ENCODE measurements around the gene BEND6. TPM values are rescaled to one million over a fixed set of nuclear protein-coding genes. Genes with fewer than 3 reads are reported as not detected.

The BEND6 gene
- total RNA-seq, 1 donor from 2014 or later: not detected

GRCh38 chr6:56949925-56950495 is 4.9 kb upstream of the BEND6 start:
- DNase-seq (ENCODE audit: low spot score): no peak
- H3K4me1 Mint-ChIP-seq (ENCODE audit: low read depth): peaks cover 12% of the 10 kb centered on the region
- H3K4me3 Mint-ChIP-seq: no peak overlapping the region
- H3K36me3 Mint-ChIP-seq (ENCODE audit: low read depth): peaks cover 2% of the 10 kb centered on the region
- intact Hi-C loops (cut with micrococcal nuclease): loop anchor here (5.0 kb wide), 1 partner anchor 108 kb away; no protein-coding TSS in a partner anchor
- H3K27ac Mint-ChIP-seq: no peak overlapping the region
- H3K9me3 Mint-ChIP-seq: no peaks in the 10 kb centered on the region
- peaks cover 47% of the 10 kb centered on the region for H3K27me3 Mint-ChIP-seq (ENCODE audit: insufficient read depth)

- DNase-seq (ENCODE audit: low spot score): no peak
- no peak overlapping the region for H3K27ac Mint-ChIP-seq
- peaks cover 51% of the 10 kb centered on the region for H3K27me3 Mint-ChIP-seq (ENCODE audit: insufficient read depth)
- intact Hi-C loops (cut with micrococcal nuclease): loop anchor here (5.0 kb wide), 1 partner anchor 109 kb away; no protein-coding TSS in a partner anchor
- H3K36me3 Mint-ChIP-seq (ENCODE audit: low read depth): peaks cover 2% of the 10 kb centered on the region
- peaks cover 19% of the 10 kb centered on the region for H3K4me1 Mint-ChIP-seq (ENCODE audit: low read depth)
- no peaks in the 10 kb centered on the region for H3K9me3 Mint-ChIP-seq
- no peak overlapping the region for H3K4me3 Mint-ChIP-seq
Measured at GRCh38 chr6:56951049-56951831, 3.7 kb upstream of the BEND6 start.

GRCh38 chr6:56953597-56954402 is 1.1 kb upstream of the BEND6 start:
- no peaks in the 10 kb centered on the region for H3K9me3 Mint-ChIP-seq
- peaks cover 2% of the 10 kb centered on the region for H3K36me3 Mint-ChIP-seq (ENCODE audit: low read depth)
- DNase-seq (ENCODE audit: low spot score): no peak
- H3K27ac Mint-ChIP-seq: peak overlapping the region; percentile 73
- H3K27me3 Mint-ChIP-seq (ENCODE audit: insufficient read depth): peaks cover 62% of the 10 kb centered on the region
- peaks cover 19% of the 10 kb centered on the region for H3K4me1 Mint-ChIP-seq (ENCODE audit: low read depth)
- peak overlapping the region; percentile 91 for H3K4me3 Mint-ChIP-seq
- intact Hi-C loops (cut with micrococcal nuclease): loop anchor here (2.0 to 5.0 kb wide), 4 partner anchors 49 to 111 kb away; partner anchors contain the start of gene KIAA1586

GRCh38 chr6:56955171-56956155 is 556 bp downstream of the BEND6 start:
- intact Hi-C loops (cut with micrococcal nuclease): loop anchor here (1.0 to 2.0 kb wide), 8 partner anchors 51 to 361 kb away; partner anchors contain the start of genes BAG2, KIAA1586 and RAB23
- H3K4me3 Mint-ChIP-seq: peak overlapping the region; percentile 84
- peaks cover 19% of the 10 kb centered on the region for H3K4me1 Mint-ChIP-seq (ENCODE audit: low read depth)
- peaks cover 2% of the 10 kb centered on the region for H3K36me3 Mint-ChIP-seq (ENCODE audit: low read depth)
- peak; percentile 62 for DNase-seq (ENCODE audit: low spot score)
- H3K27ac Mint-ChIP-seq: peak overlapping the region; percentile 70
- peaks cover 56% of the 10 kb centered on the region for H3K27me3 Mint-ChIP-seq (ENCODE audit: insufficient read depth)
- no peaks in the 10 kb centered on the region for H3K9me3 Mint-ChIP-seq

- H3K9me3 Mint-ChIP-seq: no peaks in the 10 kb centered on the region
- peaks cover 19% of the 10 kb centered on the region for H3K4me1 Mint-ChIP-seq (ENCODE audit: low read depth)
- H3K27me3 Mint-ChIP-seq (ENCODE audit: insufficient read depth): peaks cover 51% of the 10 kb centered on the region
- no peak for DNase-seq (ENCODE audit: low spot score)
- no peak overlapping the region for H3K4me3 Mint-ChIP-seq
- peaks cover 2% of the 10 kb centered on the region for H3K36me3 Mint-ChIP-seq (ENCODE audit: low read depth)
- intact Hi-C loops (cut with micrococcal nuclease): no loop called here
- no peak overlapping the region for H3K27ac Mint-ChIP-seq
Measured at GRCh38 chr6:56956491-56956890, 1.6 kb downstream of the BEND6 start.

- no peak overlapping the region for H3K27ac Mint-ChIP-seq
- peaks cover 41% of the 10 kb centered on the region for H3K27me3 Mint-ChIP-seq (ENCODE audit: insufficient read depth)
- peaks cover 19% of the 10 kb centered on the region for H3K4me1 Mint-ChIP-seq (ENCODE audit: low read depth)
- no peaks in the 10 kb centered on the region for H3K9me3 Mint-ChIP-seq
- intact Hi-C loops (cut with micrococcal nuclease): no loop called here
- H3K4me3 Mint-ChIP-seq: no peak overlapping the region
- no peak for DNase-seq (ENCODE audit: low spot score)
- H3K36me3 Mint-ChIP-seq (ENCODE audit: low read depth): peaks cover 2% of the 10 kb centered on the region
Measured at GRCh38 chr6:56957856-56958255, 2.9 kb downstream of the BEND6 start.

- Mint-ChIP-seq H3K27me3 (ENCODE audit: insufficient read depth) (peaks cover 35% of the 10 kb centered on the region), H3K27ac (no peak overlapping the region), H3K4me3 (no peak overlapping the region), H3K9me3 (no peaks in the 10 kb centered on the region), H3K36me3 (ENCODE audit: low read depth) (peaks cover 2% of the 10 kb centered on the region), H3K4me1 (ENCODE audit: low read depth) (peaks cover 16% of the 10 kb centered on the region)
- no peak for DNase-seq (ENCODE audit: low spot score)
- intact Hi-C loops (cut with micrococcal nuclease): no loop called here
Measured at GRCh38 chr6:56958481-56958880, 3.6 kb downstream of the BEND6 start.

- no peaks in the 10 kb centered on the region for H3K9me3 Mint-ChIP-seq
- H3K27me3 Mint-ChIP-seq (ENCODE audit: insufficient read depth): peaks cover 29% of the 10 kb centered on the region
- H3K36me3 Mint-ChIP-seq (ENCODE audit: low read depth): no peaks in the 10 kb centered on the region
- intact Hi-C loops (cut with micrococcal nuclease): no loop called here
- DNase-seq (ENCODE audit: low spot score): no peak
- no peak overlapping the region for H3K27ac Mint-ChIP-seq
- H3K4me3 Mint-ChIP-seq: no peak overlapping the region
- H3K4me1 Mint-ChIP-seq (ENCODE audit: low read depth): peaks cover 10% of the 10 kb centered on the region
Measured at GRCh38 chr6:56959094-56959493, 4.2 kb downstream of the BEND6 start.

- no peak overlapping the region for H3K27ac Mint-ChIP-seq
- no peak overlapping the region for H3K4me3 Mint-ChIP-seq
- intact Hi-C loops (cut with micrococcal nuclease): no loop called here
- peaks cover 32% of the 10 kb centered on the region for H3K27me3 Mint-ChIP-seq (ENCODE audit: insufficient read depth)
- DNase-seq (ENCODE audit: low spot score): no peak
- H3K9me3 Mint-ChIP-seq: no peaks in the 10 kb centered on the region
- H3K36me3 Mint-ChIP-seq (ENCODE audit: low read depth): no peaks in the 10 kb centered on the region
- H3K4me1 Mint-ChIP-seq (ENCODE audit: low read depth): peaks cover 7% of the 10 kb centered on the region
Measured at GRCh38 chr6:56959938-56960337, 5.0 kb downstream of the BEND6 start.

GRCh38 chr6:56961151-56961550 is 6.2 kb downstream of the BEND6 start:
- Mint-ChIP-seq H3K27me3 (ENCODE audit: insufficient read depth) (peaks cover 27% of the 10 kb centered on the region), H3K9me3 (no peaks in the 10 kb centered on the region), H3K4me3 (no peak overlapping the region), H3K36me3 (ENCODE audit: low read depth) (no peaks in the 10 kb centered on the region), H3K4me1 (ENCODE audit: low read depth) (no peaks in the 10 kb centered on the region), H3K27ac (no peak overlapping the region)
- no peak for DNase-seq (ENCODE audit: low spot score)
- intact Hi-C loops (cut with micrococcal nuclease): no loop called here

GRCh38 chr6:56962441-56962840 is 7.5 kb downstream of the BEND6 start:
- Mint-ChIP-seq H3K27me3 (ENCODE audit: insufficient read depth) (peaks cover 20% of the 10 kb centered on the region), H3K9me3 (no peaks in the 10 kb centered on the region), H3K36me3 (ENCODE audit: low read depth) (no peaks in the 10 kb centered on the region), H3K27ac (no peak overlapping the region), H3K4me3 (no peak overlapping the region), H3K4me1 (ENCODE audit: low read depth) (no peaks in the 10 kb centered on the region)
- intact Hi-C loops (cut with micrococcal nuclease): no loop called here
- DNase-seq (ENCODE audit: low spot score): no peak

GRCh38 chr6:56963043-56963442 is 8.1 kb downstream of the BEND6 start:
- intact Hi-C loops (cut with micrococcal nuclease): no loop called here

More at GRCh38 chr6:56963043-56963442, 8.1 kb downstream of the BEND6 start:
- Mint-ChIP-seq H3K9me3 (no peaks in the 10 kb centered on the region), H3K27ac (no peak overlapping the region), H3K36me3 (ENCODE audit: low read depth) (no peaks in the 10 kb centered on the region), H3K4me1 (ENCODE audit: low read depth) (no peaks in the 10 kb centered on the region), H3K4me3 (no peak overlapping the region), H3K27me3 (ENCODE audit: insufficient read depth) (peaks cover 17% of the 10 kb centered on the region)
- DNase-seq (ENCODE audit: low spot score): no peak
